GM21390 (cell line): ENCODE results near the gene TAPBPL.

Experiments
- ATAC-seq: cut with Tn5 transposase; IDR thresholded peaks from one replicate; pipeline ENCODE4 v1.9.1; 2021; ENCODE audit not compliant: unreplicated experiment

Gene TAPBPL

DNA sequence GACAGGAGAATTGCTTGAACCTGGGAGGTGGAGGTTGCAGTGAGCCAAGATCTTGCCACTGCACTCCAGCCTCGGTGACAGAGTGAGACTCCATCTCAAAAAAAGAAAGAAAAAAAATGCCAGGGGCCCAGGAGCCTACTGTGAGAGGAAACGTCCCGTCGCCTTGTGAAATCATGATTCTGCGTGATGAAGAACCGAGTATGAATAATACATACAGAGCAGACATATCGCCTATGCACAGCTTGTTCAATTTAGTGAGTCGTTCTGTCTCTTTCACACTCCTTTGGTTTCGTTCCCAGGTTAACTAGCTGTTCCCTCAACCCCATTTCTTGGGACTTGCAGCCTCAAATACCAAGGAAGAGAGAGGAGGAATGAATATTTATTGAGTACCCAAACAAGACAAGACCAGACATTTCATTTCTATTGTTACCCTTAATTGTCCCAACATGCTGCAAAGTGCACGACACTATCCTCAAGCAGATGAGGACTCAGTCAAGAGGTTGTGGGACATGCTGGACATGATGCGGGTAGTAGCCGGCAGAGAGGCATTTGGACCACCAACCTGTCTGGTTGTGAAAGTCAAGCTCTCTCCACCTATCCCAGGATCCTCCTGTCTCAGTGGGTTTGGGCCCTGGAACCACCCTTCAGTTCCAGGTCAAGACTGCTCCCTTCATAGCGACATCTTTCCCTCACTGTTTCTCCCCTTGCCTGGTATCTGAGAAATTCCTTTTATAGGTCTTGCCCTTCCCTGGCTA, 15.7 kb upstream of the TAPBPL start:
- ATAC-seq = no peak

DNA sequence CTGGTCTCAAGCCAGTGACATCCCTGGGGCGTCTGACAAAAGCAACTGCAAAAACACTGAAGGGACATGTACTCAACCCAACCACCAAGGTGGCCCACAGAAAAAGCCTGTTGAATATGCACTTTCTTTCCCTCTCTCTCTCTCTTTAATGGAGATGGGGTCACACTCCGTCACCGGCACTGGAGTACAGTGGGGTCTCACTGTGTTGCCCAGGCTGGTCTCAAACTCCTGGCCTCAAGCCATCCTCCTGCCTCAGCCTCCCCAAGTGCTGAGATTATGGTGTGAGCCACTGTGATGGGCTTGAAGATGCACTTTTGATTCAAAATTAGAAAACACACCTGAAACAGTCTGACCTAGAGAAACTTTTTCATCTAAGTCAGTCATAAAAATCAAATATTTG, 14.3 kb upstream of the TAPBPL start:
- no peak for ATAC-seq

DNA sequence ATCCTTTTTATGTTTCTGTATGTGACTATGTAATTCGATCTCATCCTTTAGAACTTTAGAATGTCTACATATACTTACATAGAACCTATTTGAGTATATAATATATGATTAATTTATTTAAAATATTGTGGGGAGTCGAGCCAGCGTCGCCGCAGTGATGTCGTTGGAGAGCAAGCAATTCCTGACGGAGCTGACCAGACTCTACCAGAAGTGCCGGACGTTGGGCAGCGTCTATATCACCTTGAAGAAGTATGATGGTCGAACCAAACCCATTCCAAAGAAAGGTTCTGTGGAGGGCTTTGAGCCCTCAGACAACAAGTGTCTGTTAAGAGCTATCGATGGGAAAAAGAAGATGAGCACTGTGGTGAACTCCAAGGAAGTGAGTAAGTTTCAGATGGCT, 13.5 kb upstream of the TAPBPL start:
- ATAC-seq = no peak

DNA sequence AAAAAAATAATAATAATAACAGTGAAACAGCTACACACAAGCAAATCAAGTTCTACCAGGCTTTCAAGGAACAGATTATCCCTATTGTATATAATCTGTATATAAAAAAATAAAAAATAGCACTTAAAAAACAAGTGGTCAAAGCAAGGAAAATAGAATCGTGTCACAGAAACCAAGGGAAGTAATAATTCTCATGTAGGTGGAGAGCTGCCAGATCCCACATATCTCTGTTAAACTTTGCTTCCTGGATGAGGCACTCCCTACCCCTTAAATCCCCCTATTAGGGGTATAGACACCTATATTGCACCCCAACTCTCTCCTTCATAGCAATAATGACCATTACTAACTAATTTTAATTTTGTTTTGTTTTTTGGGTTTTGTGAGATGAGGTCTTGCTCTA, 11.5 kb upstream of the TAPBPL start:
- ATAC-seq = no peak

DNA sequence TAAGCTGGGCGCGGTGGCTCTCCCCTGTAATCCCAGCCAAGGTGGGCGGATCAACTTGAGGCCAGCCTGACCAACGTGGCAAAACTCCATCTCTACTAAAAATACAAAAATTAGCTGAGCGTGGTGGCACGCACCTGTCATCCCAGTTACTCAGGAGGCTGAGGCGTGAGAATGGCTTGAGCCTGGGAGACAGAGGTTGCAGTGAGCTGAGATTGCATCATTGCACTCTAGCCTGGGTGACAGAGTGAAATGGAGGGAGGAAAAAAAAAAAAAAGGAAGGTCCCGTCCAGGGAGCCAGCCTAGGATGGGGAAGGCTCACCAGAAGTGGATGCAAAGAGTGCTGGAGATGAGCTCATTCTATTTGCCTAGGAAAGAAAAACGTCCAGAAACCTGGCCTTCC, 9.0 kb upstream of the TAPBPL start:
- no peak for ATAC-seq

DNA sequence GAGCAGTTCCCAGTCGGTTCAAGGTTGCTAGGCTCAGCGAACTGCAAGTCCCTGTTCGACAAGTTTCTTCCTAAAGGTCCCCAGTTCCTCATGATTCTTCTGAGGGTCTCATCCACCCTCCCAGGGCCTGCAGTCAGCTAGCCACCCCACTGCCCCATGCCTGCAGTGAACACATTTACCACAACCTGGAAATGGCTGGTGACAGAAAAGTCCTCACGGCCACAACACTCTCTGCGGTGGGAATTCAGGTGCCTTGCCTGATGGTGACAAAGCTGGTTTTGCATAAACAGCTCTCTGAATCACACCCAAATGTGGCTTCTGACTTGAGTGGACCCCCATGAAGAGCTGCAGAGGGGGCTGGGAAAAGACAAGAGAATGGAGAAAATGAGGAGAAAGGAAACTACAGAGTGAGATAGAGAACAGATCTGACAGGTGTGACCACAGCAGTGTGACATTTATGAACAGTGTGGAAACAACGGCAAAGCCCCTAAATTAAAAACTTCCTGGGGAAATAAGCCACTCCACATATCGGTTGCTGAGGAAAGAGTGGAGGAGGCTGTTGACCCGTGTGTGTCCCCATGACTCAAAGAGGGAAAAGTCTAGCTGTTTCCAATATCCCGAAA, 8.4 kb upstream of the TAPBPL start:
- ATAC-seq = no peak

DNA sequence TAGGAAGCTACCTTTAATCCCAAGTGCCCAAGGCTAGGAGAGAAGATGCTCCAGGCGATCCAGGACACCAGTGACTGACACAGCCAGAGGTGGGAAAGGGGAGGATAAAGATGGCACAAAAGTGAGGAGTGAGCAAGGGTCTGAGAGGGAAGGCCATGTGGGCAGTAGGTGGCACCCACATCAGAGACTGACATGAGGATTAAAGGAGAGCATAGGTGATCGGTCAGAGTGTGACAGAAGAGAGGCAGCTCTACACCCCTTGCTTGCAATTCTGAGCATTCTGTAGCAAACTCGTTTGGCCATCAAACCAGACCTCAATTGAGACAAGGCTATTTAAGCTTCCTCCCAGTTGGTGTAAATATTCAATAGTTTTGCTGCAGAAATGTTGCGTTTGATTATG, 7.8 kb upstream of the TAPBPL start:
- ATAC-seq = no peak

DNA sequence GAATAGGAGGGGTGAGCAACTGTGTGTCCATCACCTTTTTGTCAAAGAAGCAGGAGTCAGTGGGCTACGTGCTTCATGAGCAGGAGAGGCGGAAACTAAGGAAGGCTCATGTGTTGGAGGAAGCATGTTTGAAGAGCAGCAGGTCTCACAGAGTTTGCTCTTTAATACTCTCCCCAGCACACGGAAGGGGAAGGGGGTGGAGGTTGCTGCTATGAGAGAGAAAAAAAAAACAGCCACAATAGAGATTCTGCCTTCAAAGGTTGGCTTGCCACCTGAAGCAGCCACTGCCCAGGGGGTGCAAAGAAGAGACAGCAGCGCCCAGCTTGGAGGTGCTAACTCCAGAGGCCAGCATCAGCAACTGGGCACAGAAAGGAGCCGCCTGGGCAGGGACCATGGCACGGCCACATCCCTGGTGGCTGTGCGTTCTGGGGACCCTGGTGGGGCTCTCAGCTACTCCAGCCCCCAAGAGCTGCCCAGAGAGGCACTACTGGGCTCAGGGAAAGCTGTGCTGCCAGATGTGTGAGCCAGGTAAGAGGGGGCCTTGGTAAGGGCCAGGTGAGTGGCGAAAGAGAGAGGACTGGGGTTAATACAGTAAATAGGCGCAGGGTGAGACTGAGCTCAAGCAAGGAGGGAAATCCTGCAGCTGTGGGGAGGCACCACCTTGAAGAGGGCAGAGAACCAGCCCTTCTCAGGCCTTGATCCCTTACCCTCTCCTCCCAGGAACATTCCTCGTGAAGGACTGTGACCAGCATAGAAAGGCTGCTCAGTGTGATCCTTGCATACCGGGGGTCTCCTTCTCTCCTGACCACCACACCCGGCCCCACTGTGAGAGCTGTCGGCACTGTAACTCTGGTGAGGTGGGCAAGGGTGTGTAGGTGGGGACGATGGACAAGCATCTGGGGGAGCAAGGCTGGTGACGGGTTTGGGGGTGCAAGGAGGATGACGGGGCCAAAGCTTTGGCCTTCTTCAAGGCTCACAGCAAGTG, 6.8 kb upstream of the TAPBPL start, which contains the start of gene CD27:
Gene CD27 (plus strand): TSS at position 252 of the 985 bp plus-strand sequence. CDS start 141 bp downstream, at position 393.
- ATAC-seq = no peak

DNA sequence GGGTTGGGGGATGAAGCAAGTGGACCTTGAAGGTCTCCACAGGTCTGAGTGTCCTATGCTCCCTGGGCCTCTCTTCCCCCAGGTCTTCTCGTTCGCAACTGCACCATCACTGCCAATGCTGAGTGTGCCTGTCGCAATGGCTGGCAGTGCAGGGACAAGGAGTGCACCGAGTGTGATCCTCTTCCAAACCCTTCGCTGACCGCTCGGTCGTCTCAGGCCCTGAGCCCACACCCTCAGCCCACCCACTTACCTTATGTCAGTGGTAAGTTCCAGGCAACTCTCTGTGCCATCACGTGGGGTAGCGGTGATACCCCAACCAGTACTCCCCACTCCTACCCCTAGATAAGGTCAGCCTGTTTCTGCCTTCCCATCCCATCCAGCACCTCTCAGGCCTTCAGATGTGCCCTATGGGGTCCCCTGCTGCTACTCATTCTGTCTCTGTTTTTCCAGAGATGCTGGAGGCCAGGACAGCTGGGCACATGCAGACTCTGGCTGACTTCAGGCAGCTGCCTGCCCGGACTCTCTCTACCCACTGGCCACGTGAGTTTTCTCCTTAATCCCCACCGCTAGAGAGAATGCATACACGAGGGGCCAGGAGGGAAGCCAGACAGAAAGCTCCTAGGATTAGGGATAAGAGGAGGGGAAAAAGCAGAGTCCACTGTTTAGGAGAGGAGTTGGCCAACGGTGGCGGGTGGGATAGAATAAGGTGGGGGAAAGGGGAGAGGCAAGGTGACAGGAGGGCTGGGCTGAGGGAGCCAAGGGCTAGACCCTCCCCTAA, 1.6 kb upstream of the TAPBPL start:
- ATAC-seq = no peak

DNA sequence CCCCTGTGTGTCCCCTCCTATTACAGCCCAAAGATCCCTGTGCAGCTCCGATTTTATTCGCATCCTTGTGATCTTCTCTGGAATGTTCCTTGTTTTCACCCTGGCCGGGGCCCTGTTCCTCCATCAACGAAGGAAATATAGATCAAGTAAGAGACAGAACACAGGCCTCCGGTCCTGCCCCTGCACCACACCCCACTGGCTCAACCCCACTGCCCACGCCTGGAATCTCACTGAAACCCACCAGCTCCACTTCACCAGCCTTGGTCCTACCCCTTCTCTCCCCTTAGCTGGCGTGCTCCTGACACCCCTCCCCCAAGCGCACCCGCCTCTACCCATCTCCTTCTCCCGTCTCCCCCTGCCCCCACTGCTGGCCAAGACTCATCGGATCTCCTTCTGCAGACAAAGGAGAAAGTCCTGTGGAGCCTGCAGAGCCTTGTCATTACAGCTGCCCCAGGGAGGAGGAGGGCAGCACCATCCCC, 934 bp upstream of the TAPBPL start:
- no peak for ATAC-seq

DNA sequence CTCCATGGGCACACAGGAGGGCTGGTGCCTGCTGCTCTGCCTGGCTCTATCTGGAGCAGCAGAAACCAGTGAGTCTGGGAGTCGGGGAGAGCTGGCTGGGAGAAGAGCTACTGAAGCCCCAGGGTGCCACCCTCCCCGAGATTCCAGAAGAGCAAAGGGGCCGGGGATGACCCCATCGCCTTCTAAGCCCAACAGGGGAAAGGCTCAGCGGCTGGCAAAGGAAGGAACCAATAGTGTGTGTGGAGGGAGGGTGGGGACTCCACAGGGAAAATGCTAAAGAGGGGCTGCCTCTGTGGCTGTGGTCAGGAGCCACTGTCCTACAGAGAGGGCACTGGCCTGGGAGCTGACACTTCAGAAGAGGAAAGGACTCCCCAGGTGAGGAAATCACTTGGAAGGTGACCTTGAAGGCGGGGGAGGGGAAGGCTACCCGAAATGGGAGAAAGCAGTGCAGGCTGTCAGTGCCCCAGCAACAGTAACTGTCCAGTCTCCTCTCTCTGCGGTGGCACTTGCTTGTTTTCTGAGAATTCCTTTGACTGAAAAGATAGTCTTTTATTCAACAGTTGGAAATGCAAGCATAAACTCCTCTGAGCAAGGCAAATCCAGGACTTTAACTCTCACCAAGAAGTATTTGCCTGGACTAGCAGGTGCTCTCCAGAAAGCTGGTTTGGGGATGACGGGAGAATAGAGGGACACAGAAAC, 552 bp downstream of the TAPBPL start:
- ATAC-seq = no peak

DNA sequence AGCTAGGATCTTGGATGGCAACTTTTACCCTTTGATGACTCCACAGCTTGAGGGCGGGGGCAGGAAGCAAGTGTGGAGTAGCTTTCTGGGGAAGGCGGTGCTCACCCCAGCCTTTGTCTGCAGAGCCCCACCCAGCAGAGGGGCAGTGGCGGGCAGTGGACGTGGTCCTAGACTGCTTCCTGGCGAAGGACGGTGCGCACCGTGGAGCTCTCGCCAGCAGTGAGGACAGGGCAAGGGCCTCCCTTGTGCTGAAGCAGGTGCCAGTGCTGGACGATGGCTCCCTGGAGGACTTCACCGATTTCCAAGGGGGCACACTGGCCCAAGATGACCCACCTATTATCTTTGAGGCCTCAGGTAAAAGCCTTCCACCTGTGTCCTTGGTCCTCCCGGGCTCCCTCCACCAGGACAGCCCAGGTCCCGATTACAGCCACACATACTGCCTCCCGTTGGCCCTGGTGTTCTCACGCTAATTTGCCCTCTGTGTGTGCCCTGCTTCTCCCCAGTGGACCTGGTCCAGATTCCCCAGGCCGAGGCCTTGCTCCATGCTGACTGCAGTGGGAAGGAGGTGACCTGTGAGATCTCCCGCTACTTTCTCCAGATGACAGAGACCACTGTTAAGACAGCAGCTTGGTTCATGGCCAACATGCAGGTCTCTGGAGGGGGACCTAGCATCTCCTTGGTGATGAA, 1.2 kb downstream of the TAPBPL start:
- ATAC-seq = no peak

DNA sequence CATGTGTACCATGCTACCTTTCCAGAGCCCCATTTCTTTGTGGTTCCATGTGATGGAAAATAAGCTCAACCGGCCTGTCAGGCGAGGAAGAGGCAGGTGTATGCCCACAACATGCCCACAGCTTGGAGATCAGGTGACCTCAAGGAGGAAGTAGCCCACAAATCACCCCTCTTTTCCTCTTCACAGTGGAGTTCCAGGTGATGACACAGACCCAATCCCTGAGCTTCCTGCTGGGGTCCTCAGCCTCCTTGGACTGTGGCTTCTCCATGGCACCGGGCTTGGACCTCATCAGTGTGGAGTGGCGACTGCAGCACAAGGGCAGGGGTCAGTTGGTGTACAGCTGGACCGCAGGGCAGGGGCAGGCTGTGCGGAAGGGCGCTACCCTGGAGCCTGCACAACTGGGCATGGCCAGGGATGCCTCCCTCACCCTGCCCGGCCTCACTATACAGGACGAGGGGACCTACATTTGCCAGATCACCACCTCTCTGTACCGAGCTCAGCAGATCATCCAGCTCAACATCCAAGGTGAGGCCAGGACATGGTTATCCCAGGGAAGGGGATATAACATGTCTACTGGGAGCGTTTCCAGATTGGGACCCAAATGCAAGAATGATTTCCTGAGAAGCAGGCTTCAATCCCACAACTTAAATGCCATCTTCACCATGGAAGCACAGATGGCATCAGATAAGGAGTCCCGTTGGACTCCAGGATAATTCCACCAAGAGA, 5.5 kb downstream of the TAPBPL start:
- ATAC-seq = no peak

DNA sequence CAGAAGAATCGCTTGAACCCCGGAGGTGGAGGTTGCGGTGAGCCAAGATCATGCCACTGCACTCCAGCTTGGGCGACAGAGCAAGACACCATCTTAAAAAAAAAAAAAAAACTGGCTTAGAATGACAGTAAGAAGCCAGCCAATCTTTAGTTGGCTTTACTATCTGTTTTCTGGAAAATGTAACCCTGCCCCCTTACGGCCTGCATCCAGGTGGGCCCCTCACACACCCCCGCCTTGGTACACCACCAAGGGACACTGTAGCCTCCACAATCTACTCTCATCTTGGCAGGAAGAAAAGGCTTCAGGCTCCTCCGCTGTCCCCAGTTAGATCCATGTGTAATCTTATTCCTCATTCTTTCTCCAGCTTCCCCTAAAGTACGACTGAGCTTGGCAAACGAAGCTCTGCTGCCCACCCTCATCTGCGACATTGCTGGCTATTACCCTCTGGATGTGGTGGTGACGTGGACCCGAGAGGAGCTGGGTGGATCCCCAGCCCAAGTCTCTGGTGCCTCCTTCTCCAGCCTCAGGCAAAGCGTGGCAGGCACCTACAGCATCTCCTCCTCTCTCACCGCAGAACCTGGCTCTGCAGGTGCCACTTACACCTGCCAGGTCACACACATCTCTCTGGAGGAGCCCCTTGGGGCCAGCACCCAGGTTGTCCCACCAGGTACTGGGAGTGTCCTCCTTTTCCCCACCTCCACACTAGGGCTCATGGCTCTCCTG, 6.6 kb downstream of the TAPBPL start:
- ATAC-seq = no peak

DNA sequence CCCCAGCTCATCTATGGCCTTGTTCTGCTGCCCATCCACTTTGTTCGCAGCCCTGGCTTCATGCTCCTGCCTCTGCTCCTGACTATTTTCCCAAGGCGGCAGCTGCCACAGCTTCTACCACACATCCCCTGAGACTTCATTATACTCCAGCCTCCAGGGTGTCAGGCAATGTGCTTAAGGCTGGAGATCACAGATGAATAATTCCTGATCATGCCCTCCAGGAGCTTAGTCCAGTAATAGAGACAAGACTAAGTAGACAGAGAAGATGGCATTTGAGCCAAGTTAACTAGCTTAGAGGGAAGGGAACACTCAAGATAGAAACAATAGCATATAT, 7.1 kb downstream of the TAPBPL start:
- no peak for ATAC-seq

DNA sequence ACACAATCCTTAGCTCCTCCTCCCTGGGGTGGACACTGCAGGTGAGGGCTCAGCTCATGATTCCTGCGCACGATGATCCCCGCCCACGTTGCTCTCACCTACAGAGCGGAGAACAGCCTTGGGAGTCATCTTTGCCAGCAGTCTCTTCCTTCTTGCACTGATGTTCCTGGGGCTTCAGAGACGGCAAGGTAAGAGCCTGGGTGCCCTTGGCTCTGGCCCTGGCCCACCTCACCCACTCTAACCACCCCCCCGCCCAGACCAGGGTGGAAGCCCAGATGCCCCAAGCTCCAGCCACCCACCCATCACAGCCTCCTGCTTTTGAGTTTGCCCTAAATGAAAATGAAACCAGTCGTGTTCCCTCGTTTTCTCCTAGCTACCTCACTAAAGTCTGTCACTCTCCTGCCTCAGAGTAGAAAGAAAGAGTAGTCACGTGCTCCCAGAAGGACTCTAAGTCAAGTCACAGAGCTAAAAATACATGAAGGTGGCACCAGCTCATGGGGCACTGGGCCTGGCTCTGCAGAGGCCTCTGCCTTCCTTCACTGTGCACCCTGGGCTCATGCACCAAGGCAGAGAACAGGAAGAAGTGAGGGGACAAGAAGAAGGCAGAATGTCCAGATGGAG, 9.0 kb downstream of the TAPBPL start:
- no peak for ATAC-seq

DNA sequence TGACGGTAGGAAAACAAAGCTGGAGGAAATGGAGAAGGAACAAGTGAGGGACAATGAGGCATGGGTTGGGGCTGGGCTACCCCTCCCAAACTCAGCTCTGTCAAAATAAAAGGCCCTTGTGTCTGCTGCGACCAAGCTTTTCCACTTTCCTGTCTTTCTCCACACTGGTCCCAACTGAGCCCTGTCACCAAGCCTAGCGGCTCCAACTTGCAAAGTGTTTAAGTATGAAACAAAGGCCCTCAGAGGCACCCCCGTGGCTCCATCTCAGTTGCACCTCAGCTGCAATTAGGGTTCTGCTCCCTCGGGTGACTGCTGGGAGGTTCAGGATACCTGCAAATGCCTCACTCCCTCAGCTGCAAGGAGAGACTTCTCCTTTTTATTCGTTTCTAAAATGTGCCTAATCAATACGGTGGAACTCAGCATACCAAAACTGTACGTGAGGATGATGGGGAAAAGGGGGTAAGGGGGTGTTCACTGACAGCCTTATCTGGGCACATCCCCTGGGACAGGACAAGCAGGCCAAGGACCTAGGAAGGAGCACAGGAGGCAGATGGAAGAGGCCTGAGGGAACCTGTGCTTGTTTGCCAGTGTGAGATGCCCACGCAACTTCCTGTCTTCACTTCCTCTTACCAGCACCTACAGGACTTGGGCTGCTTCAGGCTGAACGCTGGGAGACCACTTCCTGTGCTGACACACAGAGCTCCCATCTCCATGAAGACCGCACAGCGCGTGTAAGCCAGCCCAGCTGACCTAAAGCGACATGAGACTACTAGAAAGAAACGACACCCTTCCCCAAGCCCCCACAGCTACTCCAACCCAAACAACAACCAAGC, 9.8 kb downstream of the TAPBPL start:
- ATAC-seq = peak; percentile 80
